ENCODE measurements around the gene ST6GALNAC2. TPM values are rescaled to one million over a fixed set of nuclear protein-coding genes. Genes with fewer than 3 reads are reported as not detected.

The ST6GALNAC2 gene
- total and polyA plus RNA-seq, 8 donors: 1.2 to 17.8 (median 4.7) TPM

GRCh38 chr17:76601065-76601464 lies 15.4 kb upstream of the ST6GALNAC2 start:
- TF ChIP-seq CTCF (IDR thresholded peaks at IDR 0.05) (no peak), POLR2A (IDR thresholded peaks at IDR 0.05) (no peak), EP300 (IDR thresholded peaks at IDR 0.05) (no peak)
- no peak for DNase-seq
- Histone ChIP-seq H3K9me3 (no peaks in the 10 kb centered on the region), H3K4me3 (no peak overlapping the region), H3K27me3 (peaks cover 0 to 8% (median 0%) of the 10 kb centered on the region in 3 donors), H3K27ac (peak overlapping the region in 4 of 5 donors; percentile 41 to 67 (median 59)), H3K36me3 (no peaks in the 10 kb centered on the region), H3K4me1 (peaks cover 11 to 47% (median 13%) of the 10 kb centered on the region in 4 donors)
- intact Hi-C loops (cut with DNase I; ENCODE audit: low total_unique reads): no loop called here
- WGBS, 5 donors: 27 to 54% (median 40%) methylated on average over 8 of the region's 8 CpGs

DNA sequence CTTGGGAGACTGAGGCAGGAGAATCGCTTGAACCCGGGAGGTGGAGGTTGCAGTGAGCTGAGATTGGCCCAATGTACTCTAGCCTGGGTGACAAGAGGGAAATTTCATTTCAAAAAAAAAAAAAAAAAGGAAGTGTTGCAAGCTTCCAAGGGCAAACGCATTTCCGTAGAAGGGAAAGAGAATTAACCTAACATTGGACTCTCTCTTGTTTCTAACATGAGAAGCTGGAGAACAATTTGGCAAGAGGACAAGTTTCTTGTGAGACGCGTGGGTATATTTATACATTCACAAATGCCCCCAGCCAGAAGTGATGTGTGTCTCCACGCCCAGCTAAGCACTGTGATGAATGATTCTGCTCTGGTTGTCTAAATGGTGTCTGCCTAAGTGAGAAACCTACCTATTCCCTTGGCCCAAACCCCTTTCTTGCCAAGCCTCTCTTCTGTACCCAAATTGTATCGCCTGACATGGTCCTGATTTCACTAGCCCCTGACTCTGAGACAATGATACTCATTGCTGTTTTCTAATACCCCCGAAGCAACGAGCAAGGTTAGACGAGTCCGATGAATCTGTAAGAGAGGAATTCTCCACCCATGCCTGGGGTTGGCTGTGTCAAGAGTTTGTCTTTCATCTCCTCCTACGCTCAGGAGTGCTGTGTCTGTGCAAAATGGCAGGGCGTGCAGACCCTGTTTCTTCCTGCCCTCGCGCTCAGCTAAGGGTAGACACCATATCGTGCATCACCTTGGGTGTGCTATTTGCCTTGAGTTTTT lies 14.2 kb upstream of the ST6GALNAC2 start:
- intact Hi-C loops (cut with DNase I; ENCODE audit: low total_unique reads): no loop called here
- H3K36me3 ChIP-seq: no peaks in the 10 kb centered on the region
- 66 to 82% (median 79%) methylated on average over 17 of the region's 17 CpGs for WGBS, 5 donors
- H3K4me1 ChIP-seq: peaks cover 11 to 47% (median 13%) of the 10 kb centered on the region in 4 donors
- TF ChIP-seq EP300 (IDR thresholded peaks at IDR 0.05) (no peak), POLR2A (IDR thresholded peaks at IDR 0.05) (no peak), POLR2AphosphoS5 (IDR thresholded peaks at IDR 0.05) (no peak), CTCF (IDR thresholded peaks at IDR 0.05) (no peak)
- no peak overlapping the region for H3K4me3 ChIP-seq
- peaks cover 0 to 11% (median 0%) of the 10 kb centered on the region in 3 donors for H3K27me3 ChIP-seq
- H3K27ac ChIP-seq: peak overlapping the region in 2 of 5 donors; percentile 41 to 67
- peak in 1 of 2 donors; percentile 45 for DNase-seq
- no peaks in the 10 kb centered on the region for H3K9me3 ChIP-seq

GRCh38 chr17:76598004-76598439 lies 12.4 kb upstream of the ST6GALNAC2 start:
- Histone ChIP-seq H3K4me3 (no peak overlapping the region), H3K4me1 (peaks cover 11 to 47% (median 13%) of the 10 kb centered on the region in 4 donors), H3K27me3 (peaks cover 0 to 11% (median 0%) of the 10 kb centered on the region in 3 donors), H3K27ac (peak overlapping the region in 3 of 5 donors; percentile 18 to 36 (median 35)), H3K36me3 (no peaks in the 10 kb centered on the region), H3K9me3 (no peaks in the 10 kb centered on the region)
- WGBS, 5 donors: 6 to 20% (median 18%) methylated on average over 2 of the region's 2 CpGs
- TF ChIP-seq POLR2A (IDR thresholded peaks at IDR 0.05): no peak
- no peak for TF ChIP-seq CTCF (IDR thresholded peaks at IDR 0.05)
- TF ChIP-seq POLR2AphosphoS5 (IDR thresholded peaks at IDR 0.05): no peak
- no peak for TF ChIP-seq EP300 (IDR thresholded peaks at IDR 0.05)
- peak in 1 of 2 donors; percentile 50 for DNase-seq
- intact Hi-C loops (cut with DNase I; ENCODE audit: low total_unique reads): no loop called here

DNA sequence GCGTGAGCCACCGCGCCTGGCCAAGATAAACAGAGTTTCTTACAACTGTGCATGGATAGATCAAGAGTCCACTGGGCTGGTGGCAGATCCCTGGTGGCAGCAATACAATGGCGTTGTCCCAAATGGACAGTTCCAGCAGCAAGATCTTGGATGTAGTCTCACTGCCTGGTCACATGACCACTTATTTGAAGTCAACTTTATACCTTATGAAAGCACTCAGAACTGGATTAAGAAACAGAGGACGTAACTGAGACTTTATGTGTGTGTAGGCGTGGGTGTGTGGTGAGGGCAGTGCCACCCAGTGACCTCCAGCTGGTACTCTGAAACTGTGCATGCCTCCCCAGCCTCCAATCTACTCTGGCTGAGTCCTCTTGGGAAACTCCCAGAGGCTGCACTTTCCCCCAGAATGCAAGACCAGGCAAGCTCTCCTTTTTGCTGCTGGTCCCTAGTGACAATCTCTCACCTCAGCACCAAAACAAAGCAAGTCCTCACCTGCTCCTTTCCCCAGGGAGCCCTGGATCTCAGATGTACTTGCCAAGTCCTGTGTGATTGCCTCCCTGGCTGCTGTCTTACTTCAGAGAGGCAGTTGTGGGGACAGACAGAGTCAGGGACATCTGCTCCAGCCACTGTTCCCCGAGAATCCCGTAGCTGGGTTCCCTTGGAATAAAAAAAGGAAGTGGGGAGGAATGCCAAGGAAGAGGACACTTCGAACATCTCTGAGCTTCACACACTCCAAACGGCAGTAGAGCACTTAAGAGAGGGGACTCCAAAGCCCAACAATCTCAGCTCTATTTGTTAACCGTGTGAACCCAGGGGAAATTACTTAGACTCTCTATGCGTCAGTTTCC lies 11.7 kb upstream of the ST6GALNAC2 start:
- Histone ChIP-seq H3K4me3 (no peak overlapping the region), H3K36me3 (no peaks in the 10 kb centered on the region), H3K27ac (peak overlapping the region in 2 of 5 donors; percentile 35 to 36), H3K27me3 (peaks cover 0 to 11% (median 0%) of the 10 kb centered on the region in 3 donors), H3K9me3 (no peaks in the 10 kb centered on the region), H3K4me1 (peaks cover 11 to 47% (median 13%) of the 10 kb centered on the region in 4 donors)
- 60 to 69% (median 62%) methylated on average over 11 to 12 of the region's 12 CpGs for WGBS, 5 donors
- intact Hi-C loops (cut with DNase I; ENCODE audit: low total_unique reads): no loop called here
- TF ChIP-seq POLR2A (IDR thresholded peaks at IDR 0.05) (no peak), EP300 (IDR thresholded peaks at IDR 0.05) (no peak), CTCF (IDR thresholded peaks at IDR 0.05) (no peak), POLR2AphosphoS5 (IDR thresholded peaks at IDR 0.05) (no peak)
- DNase-seq: peak in 1 of 2 donors; percentile 45

All from stomach (tissue), 9 donors.